Right cardiac atrium (tissue), 5 donors: Measurements from ENCODE around the gene CNIH2. TPM values are rescaled to one million over a fixed set of nuclear protein-coding genes. Genes with fewer than 3 reads are reported as not detected.
"Not testable (repeated sequence)": the region's sequence is repeated elsewhere in the genome, so short reads cannot be mapped to it uniquely, and the experiment has no call there.

Experiments used
- ATAC-seq, 2 donors: fragments of 200-7000 bp; cut with Tn5 transposase; one replicate each; pipeline versions ENCODE4 v1.8.0 to v1.9.1; 2020; ENCODE audit warnings: moderate library complexity in 2 of 2, mild to moderate bottlenecking in 1 of 2
- DNase-seq, 3 donors: peaks; one replicate each; pipeline ENCODE4 v3.0.0-alpha.2; 2020
- H3K27ac ChIP-seq: one replicate; pipeline ENCODE4 v1.5.1; 2013; ENCODE audit warnings: mild to moderate bottlenecking, low read length, control low read depth, moderate library complexity
- H3K27me3 ChIP-seq: one replicate; pipeline ENCODE4 v1.6.1; 2013; ENCODE audit not compliant: control insufficient read depth, insufficient read depth
- H3K4me1 ChIP-seq: one replicate; pipeline ENCODE4 v1.6.1; 2013; ENCODE audit warnings: low read length; ENCODE audit not compliant: control insufficient read depth, insufficient read depth
- H3K4me3 ChIP-seq: one replicate; pipeline ENCODE4 v1.5.1; 2013; ENCODE audit warnings: low read length, control low read depth
- H3K9me3 ChIP-seq: one replicate; pipeline ENCODE4 v1.6.1; 2013; ENCODE audit warnings: low read length; ENCODE audit not compliant: control insufficient read depth
- WGBS: extraction: QIAGEN DNeasy Blood & Tissue Kit; methylation state at CpG from one replicate; pipeline ENCODE4 v1.1.7; 2013; 5-methylcytosine and 5-hydroxymethylcytosine counted together
- intact Hi-C, 4 donors: fragments of 100-400 bp; cut with DNase I; formaldehyde crosslinking; loops; one replicate each; pipeline versions ENCODE4 v1.11.0 to v1.14.0; 2022 to 2023
- polyA plus RNA-seq: library from polyadenylated mRNA; stranded (reverse); fragments of 200-250 nt; gene quantifications from one replicate; pipeline ENCODE4 v1.2.3, GENCODE V29; 2013
- total RNA-seq, 4 donors: library from RNA; stranded (reverse); fragmentation: NEBNext Ultra II Directional; extraction: Animal tissue kit (Norgen Biotek cat#: 25700); gene quantifications; one replicate each; pipeline ENCODE4 v1.2.1, GENCODE V29; 2021
- donor health status: healthy with polysubstance abuse.
- donor health status: DM: no; HTN: yes; CAD: no.
- donor health status: DM: no; HTN: no; CAD: no.
- donor health status: DM: no; HTN: yes; CAD: no; lungs with severe emphysema.
- donor health status: DM: yes; HTN: yes; CAD: no.

Gene CNIH2
- total and polyA plus RNA-seq, 5 donors: 0.23 to 0.47 (median 0.25) TPM; not detected in 2

GRCh38 chr11:66239998-66240780 lies 37.8 kb upstream of the CNIH2 start:
- ATAC-seq: no peak
- H3K4me1 ChIP-seq: no peaks in the 10 kb centered on the region
- 85% methylated on average over 25 of the region's 25 CpGs for WGBS
- DNase-seq: peak in 1 of 3 donors; percentile 32
- H3K9me3 ChIP-seq: no peaks in the 10 kb centered on the region
- H3K27ac ChIP-seq: no peak overlapping the region
- H3K4me3 ChIP-seq: no peak overlapping the region
- intact Hi-C loops: no loop called here
- no peaks in the 10 kb centered on the region for H3K27me3 ChIP-seq

- DNase-seq: peak in 1 of 3 donors; percentile 41
- 83% methylated on average over 9 of the region's 9 CpGs for WGBS
- intact Hi-C loops: no loop called here
- Histone ChIP-seq H3K4me3 (no peak overlapping the region), H3K27me3 (no peaks in the 10 kb centered on the region), H3K4me1 (no peaks in the 10 kb centered on the region), H3K9me3 (no peaks in the 10 kb centered on the region), H3K27ac (no peak overlapping the region)
- ATAC-seq: no peak
These were observed 37.2 kb upstream of the CNIH2 start for GRCh38 chr11:66240781-66241136.

DNA sequence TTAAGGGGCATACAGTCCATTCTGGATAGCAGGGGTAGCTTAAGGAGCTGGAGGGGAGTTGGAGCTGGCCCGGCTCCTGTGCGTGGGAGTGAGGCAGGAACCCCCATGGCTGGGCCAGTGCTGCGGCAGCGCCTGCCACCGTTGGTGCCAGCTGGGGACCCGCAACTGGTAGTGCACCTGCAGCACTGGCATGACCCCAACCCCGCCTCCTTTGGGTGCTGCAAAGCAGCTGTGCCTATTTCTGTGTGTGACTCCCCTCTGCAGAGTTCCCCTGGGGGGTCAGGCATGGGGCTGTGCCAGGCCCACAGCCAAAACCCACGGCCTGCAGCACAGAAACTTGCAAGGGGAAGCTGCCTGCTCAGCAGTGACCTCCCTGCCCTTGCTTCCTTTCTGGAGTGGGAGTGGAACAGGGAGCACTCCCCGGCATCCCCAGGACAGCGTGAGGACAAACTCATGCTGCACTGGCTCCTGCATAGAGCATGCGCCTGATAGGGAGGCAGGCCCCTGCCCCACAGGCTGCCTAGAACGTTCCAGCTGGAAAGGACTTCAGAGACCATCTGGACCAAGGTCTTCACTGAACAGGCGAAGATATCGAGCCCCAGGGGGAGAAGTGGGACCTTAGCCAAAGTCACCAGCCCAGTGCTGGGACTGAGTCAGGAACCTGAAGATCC lies 35.7 kb upstream of the CNIH2 start:
- Histone ChIP-seq H3K27me3 (no peaks in the 10 kb centered on the region), H3K9me3 (no peaks in the 10 kb centered on the region), H3K4me3 (no peak overlapping the region), H3K4me1 (no peaks in the 10 kb centered on the region), H3K27ac (no peak overlapping the region)
- intact Hi-C loops: no loop called here
- WGBS: 65% methylated on average over 14 of the region's 14 CpGs
- DNase-seq (peak in 2 of 3 donors; percentile 24 to 59), ATAC-seq (peak in 1 of 2 donors; percentile 19)

DNA sequence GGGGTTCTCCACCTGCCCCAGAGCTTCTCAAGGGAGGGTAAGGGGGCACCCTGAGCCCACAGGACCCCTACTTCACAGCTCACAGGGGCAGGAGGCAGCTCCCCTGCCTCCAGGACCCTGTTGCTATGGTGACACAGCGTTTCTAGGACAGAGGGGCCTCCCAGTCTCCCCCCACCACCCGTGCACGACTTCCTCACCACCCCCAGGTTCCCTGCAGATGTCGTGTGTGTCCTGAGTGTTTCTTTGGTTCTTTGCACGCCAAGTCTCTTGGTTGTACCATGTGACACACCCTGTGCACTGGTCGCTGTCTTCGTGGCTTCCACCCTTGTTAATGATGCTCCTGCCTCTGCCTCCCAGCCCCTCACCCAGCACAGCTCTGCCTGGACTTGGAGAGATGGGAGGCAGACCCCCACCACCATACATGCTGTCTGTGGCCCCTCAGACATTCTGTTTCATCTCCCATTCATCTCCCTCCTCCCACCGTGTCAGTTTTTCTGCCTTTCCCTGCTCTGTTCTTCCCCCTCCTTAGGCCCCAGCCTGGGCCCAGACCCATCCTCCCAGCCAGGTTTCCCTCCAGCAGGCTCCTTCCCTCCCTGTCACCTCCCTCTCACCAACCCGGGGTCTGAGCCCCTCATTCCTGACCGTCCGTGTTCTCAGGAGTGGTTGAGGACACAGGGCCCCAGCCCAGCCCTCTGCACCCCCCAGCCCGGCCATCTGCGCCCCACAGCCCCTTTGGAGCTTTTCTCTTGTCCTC lies 34.0 kb upstream of the CNIH2 start:
- Histone ChIP-seq H3K27ac (no peak overlapping the region), H3K9me3 (no peaks in the 10 kb centered on the region), H3K4me1 (no peaks in the 10 kb centered on the region), H3K27me3 (no peaks in the 10 kb centered on the region), H3K4me3 (no peak overlapping the region)
- ATAC-seq (no peak), DNase-seq (peak in 1 of 3 donors; percentile 48)
- intact Hi-C loops: no loop called here
- 81% methylated on average over 13 of the region's 13 CpGs for WGBS

GRCh38 chr11:66247295-66247694 lies 30.7 kb upstream of the CNIH2 start:
- 88% methylated on average over 4 of the region's 4 CpGs for WGBS
- Histone ChIP-seq H3K4me3 (no peak overlapping the region), H3K27ac (no peak overlapping the region), H3K9me3 (no peaks in the 10 kb centered on the region), H3K4me1 (no peaks in the 10 kb centered on the region), H3K27me3 (no peaks in the 10 kb centered on the region)
- peak in 1 of 3 donors; percentile 4 for DNase-seq
- intact Hi-C loops: no loop called here
- no peak for ATAC-seq

GRCh38 chr11:66247801-66248200 lies 30.2 kb upstream of the CNIH2 start:
- Histone ChIP-seq H3K27ac (no peak overlapping the region), H3K27me3 (no peaks in the 10 kb centered on the region), H3K4me3 (no peak overlapping the region), H3K9me3 (no peaks in the 10 kb centered on the region), H3K4me1 (no peaks in the 10 kb centered on the region)
- DNase-seq (peak in 1 of 3 donors; percentile 12), ATAC-seq (no peak)
- WGBS: 87% methylated on average over 3 of the region's 3 CpGs
- intact Hi-C loops: no loop called here

- Histone ChIP-seq H3K27ac (no peak overlapping the region), H3K27me3 (no peaks in the 10 kb centered on the region), H3K4me1 (no peaks in the 10 kb centered on the region), H3K4me3 (no peak overlapping the region), H3K9me3 (no peaks in the 10 kb centered on the region)
- intact Hi-C loops: no loop called here
- ATAC-seq (no peak), DNase-seq (no peak)
- 88% methylated on average over 6 of the region's 6 CpGs for WGBS
These were observed 29.1 kb upstream of the CNIH2 start for GRCh38 chr11:66248903-66249302.

DNA sequence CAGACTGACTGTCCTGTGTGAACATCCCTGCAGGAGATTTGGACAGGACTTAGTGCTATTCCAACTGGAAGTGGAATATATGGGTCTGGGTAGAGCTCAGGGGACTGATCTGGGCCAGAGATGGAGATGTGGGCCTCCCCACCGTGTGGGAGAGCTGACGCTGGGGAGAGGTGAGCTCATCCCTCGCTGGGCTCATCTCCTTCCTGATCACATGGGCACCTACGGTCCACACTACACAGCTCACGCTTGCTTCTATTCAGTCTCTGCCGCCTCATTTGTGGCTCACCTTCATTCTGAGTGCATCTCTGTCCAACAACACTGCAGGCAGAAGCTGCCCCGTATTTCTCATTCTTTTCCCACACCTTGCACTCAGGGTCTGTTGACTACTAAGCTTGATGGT lies 26.2 kb upstream of the CNIH2 start:
- Histone ChIP-seq H3K4me3 (no peak overlapping the region), H3K27ac (no peak overlapping the region), H3K9me3 (no peaks in the 10 kb centered on the region), H3K27me3 (no peaks in the 10 kb centered on the region), H3K4me1 (peaks cover 1% of the 10 kb centered on the region)
- ATAC-seq: no peak
- intact Hi-C loops: no loop called here
- 70% methylated on average over 7 of the region's 7 CpGs for WGBS
- peak in 1 of 3 donors; percentile 11 for DNase-seq

- intact Hi-C loops, ATAC-seq, H3K27ac ChIP-seq, DNase-seq, H3K27me3 ChIP-seq, H3K4me3 ChIP-seq, H3K4me1 ChIP-seq, H3K9me3 ChIP-seq: not testable (repeated sequence)
- 53% methylated on average over 6 of the region's 6 CpGs for WGBS
These were observed 24.9 kb upstream of the CNIH2 start for GRCh38 chr11:66253081-66253480.

- Histone ChIP-seq H3K4me3 (peak overlapping the region; percentile 88), H3K4me1 (peaks cover 6% of the 10 kb centered on the region), H3K9me3 (no peaks in the 10 kb centered on the region), H3K27me3 (no peaks in the 10 kb centered on the region), H3K27ac (no peak overlapping the region)
- intact Hi-C loops: no loop called here
- no peak for DNase-seq
- WGBS: 6% methylated on average over 28 of the region's 28 CpGs
- peak in 1 of 2 donors; percentile 1 for ATAC-seq
These were observed 19.5 kb upstream of the CNIH2 start for GRCh38 chr11:66258473-66258893.

- Histone ChIP-seq H3K9me3 (no peaks in the 10 kb centered on the region), H3K27ac (no peak overlapping the region), H3K27me3 (no peaks in the 10 kb centered on the region), H3K4me3 (no peak overlapping the region), H3K4me1 (peaks cover 6% of the 10 kb centered on the region)
- WGBS: 96% methylated on average over 2 of the region's 2 CpGs
- DNase-seq (no peak), ATAC-seq (no peak)
- intact Hi-C loops: no loop called here
These were observed 18.8 kb upstream of the CNIH2 start for GRCh38 chr11:66259225-66259624.
